ENCODE data around the gene FCER1G. TPM values are rescaled to one million over a fixed set of nuclear protein-coding genes. Genes with fewer than 3 reads are reported as not detected.
"Not testable (repeated sequence)": the region's sequence is repeated elsewhere in the genome, so short reads cannot be mapped to it uniquely, and the experiment has no call there.

The FCER1G gene
- total RNA-seq, 2 donors from 2014 or later: 8.3 to 12.3 TPM

DNA sequence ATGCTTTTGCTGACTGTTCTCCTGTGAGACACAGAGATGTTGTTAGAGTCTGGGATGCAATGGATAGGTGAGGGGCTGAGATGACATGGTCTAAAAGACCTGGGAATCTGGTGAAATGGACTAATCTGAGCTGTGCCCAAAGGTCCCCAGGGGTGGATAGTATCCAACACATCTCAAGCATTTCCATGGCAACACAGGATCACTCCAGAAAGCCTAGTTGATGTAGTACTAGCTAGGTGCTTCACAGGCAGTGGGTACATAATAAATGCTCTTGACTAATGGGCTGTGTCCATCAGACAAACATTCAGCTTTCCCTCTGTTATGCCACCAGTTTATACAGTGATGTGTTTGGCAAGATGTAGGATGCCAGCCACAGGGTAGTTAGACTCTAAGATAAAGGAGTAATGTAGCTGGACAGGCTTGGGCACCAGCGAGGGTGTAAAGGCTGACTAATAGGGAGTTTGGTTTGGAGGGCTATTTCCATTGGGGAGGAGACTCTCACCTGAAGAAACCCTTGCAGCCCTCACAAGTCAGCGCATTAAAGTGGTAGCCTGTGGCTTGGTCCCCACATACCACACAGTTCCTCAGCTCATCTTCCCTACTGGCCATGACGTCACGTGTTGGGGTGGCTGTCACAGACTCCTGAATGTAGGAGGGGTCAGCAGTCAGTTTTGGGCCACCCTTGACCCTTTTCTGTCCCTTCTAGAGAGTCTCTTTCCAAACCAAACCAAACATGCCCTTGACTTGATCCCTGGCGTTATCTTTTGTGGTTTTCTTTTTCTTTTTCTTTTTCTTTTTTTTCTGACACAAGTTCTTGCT, 21.1 kb downstream of the FCER1G start:
- DNase-seq: no peak
- no peaks in the 10 kb centered on the region for H3K9me3 ChIP-seq (ENCODE audit: control insufficient read depth, low read length, poor library complexity, severe bottlenecking)
- Mint-ChIP-seq H3K27ac (no peak overlapping the region), H3K27me3 (peaks cover 24% of the 10 kb centered on the region), H3K4me3 (no peak overlapping the region), H3K4me1 (no peaks in the 10 kb centered on the region), H3K36me3 (ENCODE audit: low read depth) (peaks cover 6% of the 10 kb centered on the region)
- ATAC-seq: no peak

DNA sequence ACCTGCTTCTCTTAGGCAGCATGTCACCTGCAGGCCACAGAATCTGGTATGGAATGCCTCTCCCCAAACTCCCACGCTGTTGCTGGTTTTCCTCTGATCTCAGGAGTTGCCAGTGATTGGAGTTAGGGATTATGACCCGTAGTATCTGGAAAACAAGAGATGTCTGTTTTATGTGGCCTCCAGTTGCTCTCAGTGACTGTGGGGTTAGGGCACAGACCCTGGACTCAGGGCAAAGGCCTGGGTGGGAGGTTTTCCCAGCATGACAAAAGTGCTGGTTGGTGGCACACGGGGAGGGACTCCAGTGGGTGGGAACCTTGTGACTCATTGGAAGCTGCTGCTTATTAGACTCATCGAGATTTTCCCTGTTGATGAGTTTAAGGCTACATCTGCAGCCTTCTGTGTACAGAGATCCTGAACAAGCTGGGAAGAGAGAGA, 23.0 kb downstream of the FCER1G start, which contains the start of gene NR1I3:
NR1I3 (minus strand) TSS at position 165 of the 435 bp plus-strand sequence. CDS start 1,638 bp downstream, outside the sequence.
- ATAC-seq: no peak
- Mint-ChIP-seq H3K27ac (no peak within 1 kb of the TSS), H3K4me1 (peaks cover 3% of the 10 kb centered on the region), H3K4me3 (no peak within 1 kb of the TSS), H3K36me3 (ENCODE audit: low read depth) (peaks cover 12% of the 10 kb centered on the region), H3K27me3 (peaks cover 33% of the 10 kb centered on the region)
- DNase-seq: no peak
- H3K9me3 ChIP-seq (ENCODE audit: control insufficient read depth, low read length, poor library complexity, severe bottlenecking): no peaks in the 10 kb centered on the region

DNA sequence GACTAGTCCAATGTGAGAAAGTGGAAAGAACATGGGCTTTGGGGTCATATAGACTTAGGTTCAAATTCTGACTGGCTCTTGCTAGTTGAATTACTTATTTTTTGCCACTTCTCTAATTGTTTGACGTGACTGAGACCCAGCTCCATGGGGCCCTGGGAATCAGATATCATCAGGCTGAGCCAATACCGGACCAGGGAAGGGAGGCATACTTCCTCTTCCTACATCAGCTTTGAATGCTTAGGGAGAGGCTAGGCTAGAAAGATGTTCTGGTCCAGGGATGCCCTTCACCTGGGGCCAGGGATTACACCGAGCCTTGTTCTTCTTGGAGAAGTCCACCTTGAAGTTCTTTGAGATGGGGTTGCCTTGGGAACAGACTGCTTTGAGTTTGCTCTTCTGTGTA, 26.6 kb downstream of the FCER1G start:
- Mint-ChIP-seq H3K4me1 (peaks cover 3% of the 10 kb centered on the region), H3K36me3 (ENCODE audit: low read depth) (peaks cover 12% of the 10 kb centered on the region), H3K27me3 (peaks cover 37% of the 10 kb centered on the region), H3K4me3 (no peak overlapping the region), H3K27ac (no peak overlapping the region)
- no peak for ATAC-seq
- H3K9me3 ChIP-seq (ENCODE audit: control insufficient read depth, low read length, poor library complexity, severe bottlenecking): no peaks in the 10 kb centered on the region
- no peak for DNase-seq

DNA sequence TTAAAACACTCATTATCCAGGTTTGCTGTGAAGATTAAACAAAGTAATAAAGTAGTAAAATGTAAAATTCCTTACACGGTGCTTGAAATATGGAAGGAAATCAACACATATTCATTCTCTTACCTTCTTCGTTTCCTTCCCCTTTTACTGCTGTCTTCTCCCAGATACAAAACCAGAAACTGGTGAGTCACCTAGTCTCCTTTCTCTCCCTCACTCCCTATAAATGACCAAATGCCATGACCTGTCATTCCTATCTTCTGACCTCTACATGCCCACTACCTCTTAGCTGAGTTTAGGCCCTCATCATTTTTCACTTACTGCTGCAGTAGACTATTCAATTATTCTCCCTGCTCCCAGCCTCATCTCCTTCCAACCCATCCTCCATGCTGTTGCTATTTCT, 27.2 kb downstream of the FCER1G start:
- Mint-ChIP-seq H3K4me3 (no peak overlapping the region), H3K36me3 (ENCODE audit: low read depth) (peaks cover 12% of the 10 kb centered on the region), H3K4me1 (peaks cover 3% of the 10 kb centered on the region), H3K27me3 (peaks cover 40% of the 10 kb centered on the region), H3K27ac (no peak overlapping the region)
- H3K9me3 ChIP-seq (ENCODE audit: control insufficient read depth, low read length, poor library complexity, severe bottlenecking): no peaks in the 10 kb centered on the region
- DNase-seq (no peak), ATAC-seq (no peak)

DNA sequence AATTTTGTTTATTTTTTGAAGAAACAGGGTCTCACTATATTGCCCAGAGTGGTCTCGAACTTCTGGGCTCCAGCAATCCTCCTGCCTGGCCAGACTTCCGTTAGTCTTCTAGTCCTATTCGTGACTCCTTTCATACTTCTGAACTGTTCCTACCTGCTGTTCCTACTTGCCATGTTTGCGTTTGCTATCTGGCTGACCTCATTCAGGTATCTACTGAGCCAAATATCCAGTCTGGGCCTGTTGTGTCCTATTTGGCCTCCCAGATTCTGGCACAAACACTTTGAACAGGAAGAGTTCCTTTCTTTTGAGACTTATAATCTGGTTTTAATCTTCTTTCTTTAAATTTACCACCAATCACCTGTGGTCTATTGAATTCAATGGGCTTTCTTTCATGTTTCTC, 29.8 kb downstream of the FCER1G start:
- Mint-ChIP-seq H3K4me1 (peaks cover 3% of the 10 kb centered on the region), H3K36me3 (ENCODE audit: low read depth) (peaks cover 12% of the 10 kb centered on the region), H3K4me3 (no peak overlapping the region), H3K27ac (no peak overlapping the region), H3K27me3 (peaks cover 27% of the 10 kb centered on the region)
- no peaks in the 10 kb centered on the region for H3K9me3 ChIP-seq (ENCODE audit: control insufficient read depth, low read length, poor library complexity, severe bottlenecking)
- no peak for ATAC-seq
- DNase-seq: no peak

DNA sequence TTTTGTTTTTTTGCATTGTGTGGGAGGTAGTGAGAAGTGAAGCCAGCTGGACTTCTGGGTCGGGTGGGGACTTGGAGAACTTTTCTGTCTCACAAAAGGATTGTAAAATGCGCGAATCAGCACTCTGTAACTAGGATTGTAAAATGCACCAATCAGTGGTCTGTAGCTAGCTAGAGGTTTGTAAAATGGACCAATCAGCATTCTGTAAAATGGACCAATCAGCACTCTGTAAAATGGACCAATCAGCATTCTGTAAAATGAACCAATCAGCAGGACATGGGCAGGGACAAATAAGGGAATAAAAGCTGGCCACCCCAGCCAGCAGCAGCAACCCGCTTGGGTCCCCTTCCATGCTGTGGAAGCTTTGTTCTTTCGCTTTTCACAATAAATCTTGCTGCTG, 35.0 kb downstream of the FCER1G start:
- not testable (repeated sequence) for H3K9me3 ChIP-seq (ENCODE audit: control insufficient read depth, low read length, poor library complexity, severe bottlenecking); H3K4me1 Mint-ChIP-seq; DNase-seq; ATAC-seq; H3K4me3 Mint-ChIP-seq; H3K27ac Mint-ChIP-seq; H3K36me3 Mint-ChIP-seq (ENCODE audit: low read depth)
- peaks cover 23% of the 10 kb centered on the region for H3K27me3 Mint-ChIP-seq

DNA sequence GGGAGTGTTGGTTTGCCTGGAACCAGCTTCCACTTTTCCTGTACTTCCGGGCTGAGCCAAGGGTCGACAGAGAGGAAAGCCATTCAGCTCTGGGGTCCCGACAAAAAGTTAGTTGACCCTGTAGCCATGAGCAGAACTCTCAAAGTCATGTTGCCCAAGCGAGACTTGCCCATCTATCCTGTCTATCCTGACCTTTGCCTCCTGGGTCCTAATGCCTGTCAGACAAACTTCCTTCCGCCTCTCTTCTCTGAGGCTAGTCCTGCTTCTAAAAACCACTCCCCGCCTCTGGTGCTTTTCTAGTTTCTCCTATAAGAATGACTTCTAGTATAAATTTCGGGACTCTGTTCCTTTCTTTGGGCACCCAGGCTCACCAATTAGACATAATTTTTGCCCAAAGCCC, 35.7 kb downstream of the FCER1G start:
- H3K4me1 Mint-ChIP-seq: no peaks in the 10 kb centered on the region
- no peak overlapping the region for H3K27ac Mint-ChIP-seq
- peaks cover 5% of the 10 kb centered on the region for H3K36me3 Mint-ChIP-seq (ENCODE audit: low read depth)
- no peaks in the 10 kb centered on the region for H3K9me3 ChIP-seq (ENCODE audit: control insufficient read depth, low read length, poor library complexity, severe bottlenecking)
- peaks cover 23% of the 10 kb centered on the region for H3K27me3 Mint-ChIP-seq
- ATAC-seq: no peak
- no peak overlapping the region for H3K4me3 Mint-ChIP-seq
- no peak for DNase-seq

DNA sequence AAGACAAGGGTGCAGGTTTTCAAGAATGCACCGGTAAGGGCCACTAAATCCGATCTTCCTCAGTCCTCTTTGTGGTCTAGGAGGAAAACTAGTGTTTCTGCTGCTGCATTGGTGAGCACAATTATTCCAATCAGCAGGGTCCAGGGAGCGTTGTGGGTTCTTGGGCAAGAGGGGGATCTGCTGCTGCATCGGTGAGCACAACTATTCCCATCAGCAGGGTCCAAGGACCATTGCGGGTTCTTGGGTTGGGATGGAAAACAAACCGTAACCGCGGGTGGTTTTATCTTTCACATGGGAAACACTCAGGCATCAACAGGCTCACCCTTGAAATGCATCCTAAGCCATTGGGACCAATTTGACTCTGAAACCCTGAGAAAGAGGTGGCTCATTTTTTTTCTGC, 36.5 kb downstream of the FCER1G start:
- H3K4me3 Mint-ChIP-seq: no peak overlapping the region
- peaks cover 5% of the 10 kb centered on the region for H3K36me3 Mint-ChIP-seq (ENCODE audit: low read depth)
- no peak overlapping the region for H3K27ac Mint-ChIP-seq
- H3K27me3 Mint-ChIP-seq: peaks cover 20% of the 10 kb centered on the region
- H3K9me3 ChIP-seq (ENCODE audit: control insufficient read depth, low read length, poor library complexity, severe bottlenecking): no peaks in the 10 kb centered on the region
- DNase-seq: no peak
- no peak for ATAC-seq
- no peaks in the 10 kb centered on the region for H3K4me1 Mint-ChIP-seq

DNA sequence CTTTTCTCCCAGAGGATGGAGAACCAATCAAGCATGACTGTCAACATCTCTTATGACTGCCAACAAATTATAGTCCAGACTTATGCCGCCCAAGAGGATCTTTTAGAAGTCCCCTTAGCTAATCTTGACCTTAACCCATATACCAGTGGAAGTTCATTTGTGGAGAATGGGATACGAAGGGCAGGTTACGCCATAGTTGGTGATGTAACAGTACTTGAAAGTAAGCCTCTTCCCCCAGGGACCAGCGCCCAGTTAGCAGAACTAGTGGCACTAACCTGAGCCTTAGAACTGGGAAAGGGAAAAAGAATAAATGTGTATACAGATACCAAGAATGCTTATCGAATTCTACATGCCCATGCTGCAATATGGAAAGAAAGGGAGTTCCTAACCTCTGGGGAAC, 40.2 kb downstream of the FCER1G start:
- H3K9me3 ChIP-seq (ENCODE audit: control insufficient read depth, low read length, poor library complexity, severe bottlenecking); DNase-seq; H3K4me1 Mint-ChIP-seq; ATAC-seq; H3K4me3 Mint-ChIP-seq; H3K27ac Mint-ChIP-seq: not testable (repeated sequence)
- H3K27me3 Mint-ChIP-seq: peaks cover 45% of the 10 kb centered on the region
- peaks cover 11% of the 10 kb centered on the region for H3K36me3 Mint-ChIP-seq (ENCODE audit: low read depth)

DNA sequence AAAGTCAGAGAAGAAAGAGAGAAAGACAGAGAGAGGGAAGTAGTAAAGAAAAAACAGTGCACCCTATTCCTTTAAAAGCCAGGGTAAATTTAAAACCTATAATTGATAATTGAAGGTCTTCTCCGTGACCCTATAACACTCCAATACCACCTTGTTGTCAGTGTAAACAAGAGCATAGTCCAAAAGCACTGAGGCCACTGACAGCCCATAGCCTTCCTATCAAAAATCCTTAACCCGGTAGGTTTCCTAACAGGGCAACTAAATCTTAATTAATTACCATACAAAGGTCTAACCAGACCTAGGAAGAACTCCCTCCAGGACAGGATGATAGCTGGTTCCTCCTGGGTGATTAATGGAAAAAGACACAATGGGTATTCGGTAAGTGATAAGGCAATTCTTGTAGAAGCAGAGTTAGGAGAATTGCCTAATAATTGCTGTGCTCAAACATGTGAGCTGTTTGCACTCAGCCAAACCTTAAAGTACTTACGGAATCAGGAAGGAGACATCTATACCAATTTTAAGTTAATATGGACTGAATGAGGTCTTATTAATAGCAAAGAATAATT, 40.9 kb downstream of the FCER1G start:
- not testable (repeated sequence) for ATAC-seq; H3K9me3 ChIP-seq (ENCODE audit: control insufficient read depth, low read length, poor library complexity, severe bottlenecking); H3K27ac Mint-ChIP-seq; DNase-seq; H3K4me3 Mint-ChIP-seq; H3K4me1 Mint-ChIP-seq
- peaks cover 12% of the 10 kb centered on the region for H3K36me3 Mint-ChIP-seq (ENCODE audit: low read depth)
- H3K27me3 Mint-ChIP-seq: peaks cover 49% of the 10 kb centered on the region

DNA sequence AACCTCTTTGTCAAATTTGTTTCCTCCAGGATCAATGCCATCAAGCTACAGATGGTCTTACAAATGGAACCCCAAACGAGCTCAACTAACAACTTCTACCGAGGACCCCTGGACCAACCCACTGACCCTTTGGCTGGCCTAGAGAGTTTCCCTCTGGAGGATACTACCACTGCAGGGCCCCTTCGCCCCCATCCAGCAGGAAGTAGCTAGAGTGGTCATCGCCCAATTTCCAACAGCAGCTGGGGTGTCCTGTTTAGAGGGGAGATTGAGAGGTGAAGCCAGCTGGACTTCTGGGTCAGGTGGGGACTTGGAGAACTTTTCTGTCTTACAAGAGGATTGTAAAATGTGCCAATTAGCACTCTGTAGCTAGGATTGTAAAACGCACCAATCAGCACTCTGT, 42.0 kb downstream of the FCER1G start:
- H3K27ac Mint-ChIP-seq; DNase-seq; H3K9me3 ChIP-seq (ENCODE audit: control insufficient read depth, low read length, poor library complexity, severe bottlenecking); H3K4me3 Mint-ChIP-seq; ATAC-seq: not testable (repeated sequence)
- Mint-ChIP-seq H3K4me1 (peaks cover 12% of the 10 kb centered on the region), H3K27me3 (peaks cover 50% of the 10 kb centered on the region), H3K36me3 (ENCODE audit: low read depth) (peaks cover 12% of the 10 kb centered on the region)

DNA sequence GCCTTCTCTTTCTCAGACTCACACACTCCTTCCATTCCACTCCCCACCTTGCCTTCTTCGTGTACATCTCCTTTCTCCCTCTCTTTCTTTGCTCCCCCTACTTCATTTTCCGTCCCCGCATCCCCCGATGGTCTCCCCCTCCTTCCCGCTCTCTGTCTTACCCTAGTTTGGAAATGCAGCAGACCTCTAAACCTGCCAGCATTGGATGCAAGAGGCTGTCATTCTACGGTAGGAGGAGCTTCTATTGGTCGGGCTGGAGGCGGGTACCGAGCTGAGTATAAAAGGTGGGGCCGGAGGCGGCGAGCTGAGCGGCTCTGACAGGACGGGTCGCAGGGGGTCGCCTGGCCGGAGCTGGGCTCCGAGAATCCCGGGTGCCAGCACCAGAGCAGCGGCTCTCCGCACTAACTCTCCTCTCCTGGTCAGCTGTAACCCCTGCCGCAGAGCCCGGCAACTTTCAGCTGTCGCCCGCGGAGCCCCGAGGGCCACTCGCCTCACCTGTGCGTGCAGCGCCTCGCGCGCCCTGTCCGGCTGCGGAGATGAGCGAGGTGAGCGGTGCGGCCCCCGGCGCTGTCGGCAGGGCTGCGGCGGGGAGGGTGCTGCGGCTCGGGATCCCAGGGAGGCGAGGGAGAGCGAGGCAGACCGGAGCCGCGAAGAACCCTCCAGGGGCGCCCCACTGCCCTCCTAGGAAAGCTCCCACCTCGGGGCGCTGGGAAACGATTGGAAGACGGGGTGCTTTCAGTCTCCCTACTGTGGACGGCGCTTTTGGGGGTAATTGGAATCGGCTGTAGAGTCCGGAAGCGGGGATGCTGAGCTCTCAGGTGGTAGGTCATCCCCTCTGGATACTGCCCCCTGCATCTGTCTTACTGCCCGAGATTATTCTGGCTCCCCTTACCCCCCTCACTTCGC, 43.6 kb downstream of the FCER1G start, which contains the start of gene PCP4L1:
PCP4L1 (plus strand) TSS at position 307 of the 906 bp plus-strand sequence; CDS start at position 537, 230 bp downstream.
- Mint-ChIP-seq H3K4me3 (peak within 1 kb of the TSS; percentile 73), H3K27ac (no peak within 1 kb of the TSS), H3K36me3 (ENCODE audit: low read depth) (peaks cover 12% of the 10 kb centered on the region), H3K4me1 (peaks cover 12% of the 10 kb centered on the region), H3K27me3 (peaks cover 53% of the 10 kb centered on the region)
- no peak for DNase-seq
- peaks cover 4% of the 10 kb centered on the region for H3K9me3 ChIP-seq (ENCODE audit: control insufficient read depth, low read length, poor library complexity, severe bottlenecking)
- peak; percentile 83 for ATAC-seq

DNA sequence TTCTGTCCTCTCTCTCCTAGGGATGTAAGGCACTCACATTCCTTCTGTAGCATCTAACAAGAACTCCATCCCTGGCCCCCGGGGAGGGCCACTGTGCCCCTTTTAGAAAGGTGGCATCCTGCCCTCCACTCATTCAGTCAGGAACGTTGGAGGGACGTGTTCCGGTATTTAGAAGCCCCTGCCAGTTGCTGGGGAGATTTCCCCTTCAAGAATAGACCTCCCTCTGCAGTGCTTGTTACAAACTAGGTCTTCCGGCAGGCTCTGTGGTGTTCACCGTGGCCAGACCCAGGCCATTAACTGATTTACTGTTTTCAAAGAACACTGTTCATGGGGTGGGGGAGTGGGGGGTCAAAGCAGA, 44.2 kb downstream of the FCER1G start:
- Mint-ChIP-seq H3K4me1 (peaks cover 12% of the 10 kb centered on the region), H3K36me3 (ENCODE audit: low read depth) (peaks cover 12% of the 10 kb centered on the region), H3K27ac (no peak overlapping the region), H3K27me3 (peaks cover 54% of the 10 kb centered on the region), H3K4me3 (peak overlapping the region; percentile 73)
- ATAC-seq (no peak), DNase-seq (no peak)
- peaks cover 4% of the 10 kb centered on the region for H3K9me3 ChIP-seq (ENCODE audit: control insufficient read depth, low read length, poor library complexity, severe bottlenecking)

Measured in T-helper 17 cell (primary cell).